ENCODE results near the gene CHAD.

CHAD gene

DNA sequence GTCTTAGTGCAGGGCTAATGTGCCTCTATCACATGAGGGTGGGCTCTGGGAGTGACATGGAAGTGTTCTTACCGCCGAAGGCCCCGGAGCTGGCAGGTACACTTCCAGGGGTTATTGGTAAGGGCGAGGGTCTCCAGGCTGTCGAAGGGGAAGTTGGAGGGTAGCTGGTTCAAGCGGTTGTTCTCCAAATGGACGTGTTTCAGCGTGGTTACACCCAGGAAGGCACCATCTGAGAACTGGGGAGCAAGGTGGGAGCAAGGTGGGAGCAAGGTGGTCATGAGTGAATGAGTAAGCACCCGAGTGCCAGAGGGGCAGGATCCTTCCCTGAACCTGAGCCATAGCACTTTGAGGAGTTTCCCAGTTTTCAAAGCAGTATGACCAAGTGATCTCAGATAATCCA is 3.0 kb downstream of the CHAD start:
- DNase-seq: no peak
- intact Hi-C loops (cut with DNase I): no loop called here

DNA sequence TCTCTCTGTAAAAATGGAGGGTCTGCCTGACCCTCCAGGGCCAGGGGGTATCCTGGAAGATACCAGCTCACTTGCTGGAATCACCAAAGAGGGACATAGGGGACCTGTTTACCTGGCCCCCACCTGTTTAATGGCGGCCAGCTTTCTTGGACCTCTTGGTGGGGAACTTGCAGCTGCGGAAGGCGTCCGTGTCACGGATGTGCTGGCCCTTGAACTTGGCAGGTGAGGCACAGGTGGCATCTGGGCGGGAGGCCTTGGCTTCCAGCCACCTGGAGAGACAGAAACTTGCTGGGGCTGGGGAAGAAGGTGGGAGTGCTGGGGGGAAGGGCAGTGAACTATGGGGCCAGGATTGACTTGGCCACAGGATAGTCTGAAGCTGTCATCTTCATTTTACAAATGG is 3.5 kb downstream of the CHAD start:
- intact Hi-C loops (cut with DNase I): no loop called here
- no peak for DNase-seq

DNA sequence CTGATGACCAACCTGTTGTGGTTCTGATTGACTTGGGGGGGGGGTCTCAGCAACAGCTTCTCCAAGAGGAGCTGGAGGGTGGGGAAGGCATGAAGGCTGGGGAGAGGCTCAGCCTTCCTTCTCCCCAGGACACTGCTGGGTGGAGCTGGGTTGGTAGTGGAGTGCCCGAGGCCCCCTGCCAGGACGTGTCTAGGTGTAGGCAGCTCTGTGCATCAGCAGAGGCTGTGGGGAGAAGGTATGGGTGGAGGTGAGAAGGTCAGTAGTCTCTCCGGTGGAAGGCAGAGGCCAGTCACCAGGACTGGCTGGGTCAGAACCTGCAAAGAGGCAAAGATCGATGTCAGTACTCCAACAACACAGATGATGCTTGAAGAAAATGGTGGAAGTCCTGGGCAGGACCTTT is 3.9 kb downstream of the CHAD start:
- intact Hi-C loops (cut with DNase I): no loop called here
- DNase-seq: no peak

DNA sequence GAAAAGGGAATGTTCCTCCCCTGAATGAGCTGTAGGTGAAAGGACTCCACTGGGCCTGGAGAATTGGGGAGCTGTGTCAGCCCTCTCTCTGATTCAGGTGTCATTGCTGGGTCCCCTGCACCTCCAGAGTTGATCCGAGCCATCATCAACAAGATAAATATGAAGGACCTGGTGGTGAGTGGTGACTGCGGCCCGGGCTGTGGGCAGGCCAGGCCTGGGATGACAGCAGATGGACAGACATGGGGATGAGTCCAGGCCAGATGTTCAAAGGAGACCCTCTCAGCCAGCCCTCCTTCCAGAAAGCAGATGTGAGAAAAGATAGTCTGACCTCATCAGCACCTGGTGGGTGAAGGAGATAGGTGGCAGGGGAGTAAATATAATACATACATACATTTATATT is 4.6 kb downstream of the CHAD start:
- intact Hi-C loops (cut with DNase I): no loop called here
- DNase-seq: no peak

DNA sequence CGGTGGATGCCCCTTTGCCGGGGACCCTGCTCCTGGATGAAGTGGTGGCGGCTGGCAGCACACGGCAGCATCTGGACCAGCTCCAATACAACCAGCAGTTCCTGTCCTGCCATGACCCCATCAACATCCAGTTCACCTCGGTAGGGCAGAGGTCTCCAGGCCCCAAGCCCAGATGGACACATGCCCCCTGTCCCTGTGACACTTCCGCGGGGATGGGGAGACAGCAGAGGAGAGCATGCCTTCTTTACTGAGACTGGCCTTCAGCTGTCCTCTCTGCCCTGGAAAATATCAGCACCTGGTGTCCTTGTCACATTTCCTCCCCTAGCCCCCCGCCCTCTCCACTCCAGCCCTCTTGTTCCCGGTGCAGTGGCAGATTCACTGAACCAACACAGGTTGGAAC is 6.2 kb downstream of the CHAD start:
- no peak for DNase-seq
- intact Hi-C loops (cut with DNase I): no loop called here

DNA sequence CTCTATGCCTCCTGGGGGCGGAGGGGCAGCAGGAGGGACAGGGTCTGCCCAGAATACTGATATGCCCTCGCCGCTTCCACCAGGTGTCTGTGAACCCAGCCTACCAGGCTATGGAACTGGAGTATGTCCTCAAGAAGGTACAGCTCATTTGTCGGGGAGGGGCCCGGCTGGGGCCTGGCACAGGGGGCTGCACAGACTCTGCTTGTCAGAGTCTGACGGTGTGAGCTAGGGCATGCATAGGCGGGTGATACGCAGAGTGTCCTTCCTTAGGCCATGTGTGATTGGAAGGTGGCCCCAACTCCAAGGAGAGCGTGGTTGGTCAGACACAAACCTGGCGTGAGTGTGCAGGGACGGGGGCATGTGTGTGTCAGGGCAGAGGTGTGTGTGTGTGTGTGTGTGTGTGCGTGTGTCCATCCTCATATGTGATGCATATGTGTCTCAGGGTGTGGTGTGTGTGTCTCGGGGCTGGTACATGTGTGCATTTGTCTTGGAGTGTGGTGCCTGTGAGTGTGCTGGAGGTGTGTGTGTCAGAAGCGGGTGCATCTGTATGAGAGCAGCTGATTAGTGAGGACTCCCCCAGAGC is 7.0 kb downstream of the CHAD start:
- no peak for DNase-seq
- intact Hi-C loops (cut with DNase I): no loop called here

DNA sequence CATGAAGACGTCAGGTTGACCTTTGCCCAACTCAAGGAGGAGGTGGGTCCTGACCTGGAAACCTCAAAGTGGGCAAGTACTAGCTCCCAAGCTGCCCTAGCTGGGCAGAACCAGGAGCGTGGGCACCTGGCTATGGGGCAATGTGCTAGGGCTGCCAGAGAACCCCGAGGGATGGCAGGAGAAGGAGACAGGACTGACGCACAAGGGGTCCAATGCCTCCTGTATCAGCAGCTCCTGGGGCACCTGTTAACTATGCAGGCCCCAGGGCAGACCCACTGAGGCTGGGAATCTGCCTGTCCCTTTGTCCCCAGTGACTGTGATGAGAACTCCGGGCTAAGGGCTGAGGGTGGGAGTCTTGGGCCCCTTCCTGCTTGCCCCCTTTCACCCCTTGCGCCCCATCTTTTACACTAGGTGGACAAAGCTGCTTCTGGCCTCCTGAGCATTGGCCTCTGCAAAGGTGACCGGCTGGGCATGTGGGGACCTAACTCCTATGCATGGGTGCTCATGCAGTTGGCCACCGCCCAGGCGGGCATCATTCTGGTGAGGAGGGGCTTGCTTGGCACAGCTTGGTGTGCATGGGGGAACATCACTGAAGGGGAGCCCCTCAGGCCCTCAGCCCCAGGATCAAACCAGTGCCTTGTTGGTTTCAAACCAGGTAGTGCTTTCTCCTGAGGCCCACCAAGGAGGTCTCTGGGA is 7.7 kb downstream of the CHAD start:
- DNase-seq: no peak
- intact Hi-C loops (cut with DNase I): no loop called here

DNA sequence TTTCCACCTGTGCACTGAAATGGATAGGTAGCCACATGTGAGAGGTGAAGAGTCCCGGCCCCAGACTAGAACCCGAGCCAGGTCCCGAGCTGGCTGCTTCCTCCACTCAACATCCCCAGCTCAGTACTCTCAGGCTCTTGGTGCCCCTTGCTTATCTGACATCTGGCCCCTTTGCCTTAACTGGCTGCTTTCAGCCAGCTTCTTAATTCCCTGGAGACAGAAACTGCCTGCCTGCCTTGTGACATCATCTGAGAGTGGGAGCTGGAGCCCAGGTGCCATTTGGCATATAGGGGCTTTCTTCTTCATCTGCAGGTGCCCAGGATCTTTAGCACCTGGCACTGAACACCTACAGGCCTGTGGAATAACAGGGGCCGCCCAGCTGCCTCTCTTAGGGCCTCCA is 8.9 kb downstream of the CHAD start:
- intact Hi-C loops (cut with DNase I): no loop called here
- no peak for DNase-seq

DNA sequence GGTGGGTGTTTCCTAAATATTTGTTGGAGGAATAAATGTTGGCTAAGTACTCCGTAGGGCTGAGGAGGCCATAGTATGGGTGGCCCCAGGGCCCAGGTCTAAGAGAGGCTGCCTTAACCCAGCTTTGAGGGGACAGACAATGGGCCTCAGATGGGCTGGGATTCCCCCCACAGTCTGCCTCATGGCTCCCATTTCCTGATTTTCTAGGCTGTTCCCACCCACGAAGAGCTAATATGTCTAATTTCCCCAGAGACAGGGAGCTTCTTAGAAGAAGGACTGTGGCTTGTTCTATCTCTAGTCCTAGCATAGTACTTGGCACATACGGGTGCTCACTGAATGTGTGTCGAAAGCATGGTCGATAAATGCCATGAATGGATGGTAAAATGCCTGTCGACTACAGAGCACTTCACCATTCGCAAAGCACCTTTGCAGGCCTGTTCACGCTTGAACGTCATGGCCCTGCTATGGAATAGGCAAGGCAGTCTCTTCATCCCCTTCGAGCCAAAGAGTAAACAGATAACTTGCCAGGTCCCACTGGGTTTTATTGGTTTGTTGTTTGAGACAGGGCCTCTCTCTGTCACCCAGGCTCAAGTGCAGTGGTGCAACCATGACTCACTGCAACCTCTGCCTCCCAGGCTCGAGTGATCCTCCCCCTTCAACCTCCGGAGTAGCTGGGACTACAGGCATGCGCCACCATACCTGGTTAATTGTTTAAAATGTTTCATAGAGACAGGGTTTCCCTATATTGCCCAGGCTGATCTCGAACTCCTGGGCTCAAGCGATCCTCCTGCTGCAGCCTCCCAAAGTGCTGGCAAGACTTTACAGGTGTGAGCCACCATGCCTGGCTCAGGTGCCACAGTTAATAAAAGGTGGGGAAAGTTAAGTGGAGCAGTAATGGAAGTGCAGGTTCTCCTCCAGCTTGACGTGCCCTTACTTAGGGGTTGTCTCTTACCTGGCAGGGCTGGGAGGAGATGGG is 9.7 kb downstream of the CHAD start:
- intact Hi-C loops (cut with DNase I): no loop called here
- no peak for DNase-seq

DNA sequence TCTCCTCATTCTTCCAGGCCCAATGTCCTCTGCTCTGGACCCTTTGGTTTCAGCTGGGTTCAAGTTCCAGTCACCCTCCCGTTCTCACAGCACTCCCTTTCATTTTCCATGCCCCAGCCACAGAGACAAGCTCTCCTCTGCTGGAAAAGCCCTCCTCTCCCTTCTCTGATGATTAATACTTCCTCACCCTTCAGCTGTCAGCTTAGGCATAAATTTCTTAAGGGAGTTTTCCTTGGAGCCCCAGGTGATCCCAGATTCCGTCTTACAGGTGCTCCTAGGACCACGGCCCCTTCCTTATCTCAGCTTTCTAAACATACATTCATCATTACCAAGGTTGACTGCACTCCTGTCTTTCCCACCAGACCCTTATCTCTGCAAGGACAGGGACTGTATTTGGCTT is 10.4 kb downstream of the CHAD start:
- DNase-seq: no peak

DNA sequence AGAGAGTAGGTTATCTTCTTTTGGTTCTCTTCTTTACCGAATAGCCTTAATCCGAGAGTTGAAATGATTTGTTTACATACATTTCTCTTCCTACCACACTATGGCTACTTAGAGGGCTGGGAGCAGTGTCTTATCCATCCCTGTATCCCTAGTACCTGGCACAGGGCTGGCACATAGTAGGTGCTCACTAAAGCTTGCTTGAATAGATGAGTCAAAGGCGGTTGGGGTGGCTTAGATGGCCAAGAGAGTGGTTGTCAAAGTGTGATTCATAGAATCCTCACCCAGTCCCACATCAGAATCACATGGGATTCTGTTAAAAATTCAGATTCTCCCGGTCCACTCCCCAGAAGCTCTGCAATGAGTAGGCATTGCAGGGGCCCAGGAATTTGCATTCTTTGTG is 11.1 kb downstream of the CHAD start:
- intact Hi-C loops (cut with DNase I): no loop called here
- DNase-seq: no peak

More for the DNA sequence above, 10.4 kb downstream of the CHAD start:
- intact Hi-C loops (cut with DNase I): no loop called here

DNA sequence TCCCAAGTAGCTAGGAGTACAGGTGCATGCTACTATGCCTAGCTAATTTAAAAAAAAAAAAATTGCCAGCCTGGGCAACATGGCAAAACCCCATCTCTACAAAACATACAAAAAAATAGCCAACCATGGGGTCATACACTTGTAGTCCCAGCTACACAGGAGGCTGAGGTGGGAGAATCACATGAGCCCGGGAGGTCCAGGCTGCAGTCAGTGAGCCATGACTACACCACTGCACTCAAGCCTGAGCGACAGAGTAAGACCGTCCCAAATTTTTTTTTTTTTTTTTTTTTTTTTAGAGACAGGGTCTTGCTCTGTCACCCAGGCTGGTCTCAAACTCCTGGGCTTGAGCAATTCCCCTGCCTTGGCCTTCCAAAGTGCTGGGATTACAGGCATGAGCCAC is 14.8 kb downstream of the CHAD start:
- intact Hi-C loops (cut with DNase I): no loop called here
- no peak for DNase-seq

DNA sequence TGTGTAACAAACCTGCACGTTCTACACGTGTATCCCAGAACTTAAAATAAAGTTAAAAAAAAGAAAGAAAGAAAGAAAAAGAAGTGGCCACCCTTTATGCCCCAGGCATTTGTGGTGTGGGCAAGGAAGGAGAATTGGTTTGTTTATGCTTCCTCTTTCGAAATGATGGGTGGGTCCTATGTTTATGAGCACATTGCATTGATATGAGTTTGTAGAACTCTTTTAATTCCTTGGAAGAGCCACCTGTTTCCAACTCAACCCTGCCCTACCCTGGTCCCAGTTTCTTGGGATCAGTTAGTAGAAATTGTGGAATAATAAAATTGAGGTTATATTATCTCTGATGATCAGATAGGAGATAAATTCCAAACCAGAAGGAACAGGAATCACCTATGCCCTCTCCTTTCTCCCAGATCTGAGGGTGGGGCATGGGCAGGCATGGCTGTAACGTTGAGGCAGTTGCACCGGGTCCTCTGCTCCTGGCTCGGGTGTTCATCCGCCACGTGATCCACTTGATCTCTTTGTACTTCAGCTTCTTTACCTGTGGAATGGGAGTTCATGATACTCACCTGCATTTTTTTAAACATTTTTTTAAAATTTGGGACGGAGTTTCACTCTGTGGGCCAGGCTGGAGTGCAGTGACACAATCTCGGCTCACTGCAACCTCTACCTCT is 15.9 kb downstream of the CHAD start:
- intact Hi-C loops (cut with DNase I): no loop called here
- DNase-seq: no peak

DNA sequence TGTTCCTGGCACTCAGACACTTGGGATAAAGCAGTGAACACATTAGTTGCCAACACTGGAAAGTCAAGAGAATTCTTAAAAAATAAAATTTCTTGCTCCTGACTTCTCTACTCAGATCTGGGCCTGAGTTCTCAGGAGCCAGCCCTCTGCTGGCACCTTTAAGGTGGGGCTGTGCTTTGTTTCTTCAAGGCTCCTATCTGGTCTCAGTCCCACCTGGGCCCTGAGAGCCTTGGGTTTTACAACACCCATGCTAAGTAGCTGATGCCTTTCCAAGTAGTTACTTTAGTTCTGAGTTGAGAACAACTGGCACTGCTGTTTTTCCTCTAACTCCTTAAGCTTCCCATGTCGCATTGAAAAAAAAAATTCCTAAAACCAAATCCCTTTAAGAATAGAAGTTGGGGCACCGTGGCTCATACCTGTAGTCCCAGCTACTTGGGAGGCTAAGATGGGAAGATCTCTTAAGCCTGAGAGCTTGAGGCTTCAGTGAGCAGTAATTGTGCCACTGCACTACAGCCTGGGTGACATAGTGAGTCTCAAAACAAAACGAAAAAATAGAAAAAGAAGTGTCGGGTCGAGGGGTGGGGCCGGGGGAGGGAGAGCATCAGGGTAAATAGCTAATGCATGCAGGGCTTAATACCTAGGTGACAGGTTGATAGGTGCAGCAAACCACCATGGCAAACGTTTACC is 16.6 kb downstream of the CHAD start:
- intact Hi-C loops (cut with DNase I): no loop called here
- no peak for DNase-seq

DNA sequence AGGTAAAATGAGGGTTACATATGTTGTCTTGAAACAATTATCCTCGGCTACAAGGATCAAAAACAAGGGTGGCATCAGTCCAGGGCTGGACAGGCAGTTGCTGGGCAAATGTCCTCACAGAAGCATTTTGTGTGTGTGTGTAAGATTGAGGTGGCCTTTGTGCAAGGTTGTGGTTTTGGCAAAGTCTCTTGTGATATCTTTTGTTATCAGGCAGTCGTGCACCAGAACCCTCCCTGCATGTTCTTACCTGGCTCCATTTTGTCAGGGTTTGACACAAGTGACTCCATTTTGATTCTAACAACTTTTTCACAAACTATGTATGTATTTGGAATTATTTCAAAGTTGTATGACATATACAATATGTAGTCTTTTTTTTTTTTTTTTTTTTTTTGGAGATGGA is 20.0 kb downstream of the CHAD start:
- intact Hi-C loops (cut with DNase I): no loop called here
- no peak for DNase-seq

DNA sequence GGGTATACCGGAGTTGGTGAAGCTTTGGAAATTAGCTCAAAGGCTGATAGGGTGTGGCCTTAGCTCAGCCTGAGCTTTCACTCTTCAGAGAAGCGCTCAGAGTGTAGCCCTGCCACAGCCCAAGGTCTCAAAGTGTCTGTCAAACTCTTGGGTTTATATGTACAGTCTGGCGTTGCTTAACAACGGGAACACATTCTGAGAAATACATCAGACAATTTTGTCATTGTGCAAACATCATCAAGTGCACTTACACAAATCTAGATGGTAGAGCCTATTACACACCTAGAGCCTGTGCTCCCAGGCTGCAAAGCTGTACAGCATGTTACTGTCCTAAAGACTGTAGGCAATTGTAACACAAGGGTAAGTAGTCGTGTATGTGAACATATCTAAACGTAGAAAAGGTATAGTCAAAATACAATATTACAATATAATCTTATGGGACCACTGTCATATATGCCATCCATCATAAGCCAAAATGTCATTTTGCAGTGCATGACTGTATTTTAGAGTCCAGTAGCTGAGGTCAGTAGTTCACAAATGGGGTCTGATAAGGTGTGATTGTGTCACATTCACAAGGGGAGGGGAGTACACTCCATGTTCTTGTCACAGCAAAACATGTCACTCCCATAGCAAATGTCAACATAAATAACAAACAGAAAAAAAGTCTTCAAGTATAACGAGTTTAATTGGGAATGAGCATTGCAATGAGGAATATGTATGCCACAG is 20.6 kb downstream of the CHAD start:
- DNase-seq: no peak
- intact Hi-C loops (cut with DNase I): no loop called here

DNA sequence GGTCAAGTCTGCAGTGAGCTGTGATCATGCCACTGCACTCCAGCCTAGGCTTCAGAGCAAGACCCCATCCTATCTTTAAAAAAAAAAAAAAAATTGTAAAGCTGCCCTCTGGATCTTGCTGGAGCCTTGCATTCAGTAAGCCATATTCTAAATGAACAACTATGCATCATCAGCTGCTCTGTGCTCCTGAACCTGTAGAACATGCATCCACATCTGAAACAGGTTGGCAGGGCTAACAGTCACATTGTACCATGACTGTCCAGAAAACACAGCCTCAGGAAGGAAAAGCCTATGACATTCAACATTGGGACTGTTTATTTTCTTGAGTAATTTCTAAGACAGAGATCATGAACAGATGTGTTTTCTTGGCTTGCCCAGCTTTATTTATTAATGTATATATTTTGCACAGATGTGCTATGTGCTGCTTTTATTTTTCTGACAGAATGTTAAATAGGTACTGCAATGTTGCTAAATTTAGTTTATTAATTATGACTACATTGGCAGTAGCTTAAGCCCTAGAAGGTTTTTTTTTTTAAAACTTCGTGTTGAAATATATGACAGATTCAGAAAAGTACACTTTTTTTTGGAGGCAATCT is 22.9 kb downstream of the CHAD start:
- DNase-seq: peak in 1 of 42 donors; percentile 2
- intact Hi-C loops (cut with DNase I): no loop called here
